ENCODE results near the gene RNF39. TPM values are rescaled to one million over a fixed set of nuclear protein-coding genes. Genes with fewer than 3 reads are reported as not detected.

RNF39 gene
- total and polyA plus RNA-seq, 2 experiments from 2014 or later = 0.50 to 0.94 TPM

DNA sequence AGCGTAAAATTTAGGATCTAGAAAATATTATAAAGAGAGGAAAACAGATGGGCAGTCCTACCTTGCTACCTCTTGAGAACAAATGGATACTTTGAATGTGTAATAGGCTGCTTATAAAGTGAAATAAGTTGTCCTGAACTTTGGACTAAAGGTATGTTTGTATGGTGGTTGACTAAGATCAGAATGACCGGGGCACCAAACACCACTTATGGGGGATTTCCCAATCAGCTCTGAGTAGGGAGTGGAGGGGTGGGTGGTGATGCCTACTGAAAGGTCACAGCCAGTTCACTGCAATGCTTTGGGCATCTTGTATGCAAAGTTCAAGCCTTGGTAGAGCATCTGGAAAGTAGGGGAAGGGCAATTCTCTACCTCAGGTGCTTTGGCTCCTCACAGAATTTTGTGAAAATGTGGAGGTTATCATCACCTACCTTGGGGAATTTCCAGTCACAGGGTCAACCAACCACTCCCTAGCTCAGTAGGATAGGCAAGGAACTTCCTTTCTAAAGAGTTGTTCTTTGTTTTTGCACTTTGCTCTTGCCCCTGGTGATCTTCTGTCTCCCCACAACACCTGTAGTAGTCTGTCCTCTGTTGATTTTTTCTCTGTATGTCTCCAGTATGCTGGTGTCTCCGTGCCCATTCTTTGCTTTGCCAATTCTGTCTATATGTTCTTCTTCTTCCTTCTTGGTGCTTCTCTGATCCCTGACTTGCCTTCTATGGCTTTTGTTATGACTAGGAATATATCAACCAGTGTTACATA lies 37.6 kb upstream of the RNF39 start, which contains the start of gene TRIM31:
TRIM31 (minus strand) TSS at position 88 of the 757 bp plus-strand sequence. CDS start 285 bp downstream, outside the sequence.
- Histone ChIP-seq H3K4me2 (no peak within 1 kb of the TSS), H3K27ac (ENCODE audit: low read depth) (no peak within 1 kb of the TSS), H3F3A (replicated peaks; ENCODE audit: low read depth) (no peaks in the 10 kb centered on the region), H3K9me2 (ENCODE audit: insufficient read depth) (no peaks in the 10 kb centered on the region), H3K36me3 (ENCODE audit: insufficient read depth) (no peaks in the 10 kb centered on the region), H4K20me1 (replicated peaks; ENCODE audit: insufficient read depth) (no peaks in the 10 kb centered on the region), H3K27me3 (ENCODE audit: insufficient read depth) (peaks cover 56% of the 10 kb centered on the region), H3K4me1 (ENCODE audit: insufficient read depth) (no peaks in the 10 kb centered on the region), H3K79me2 (replicated peaks; ENCODE audit: insufficient read depth) (no peaks in the 10 kb centered on the region), H2AFZ (no peak within 1 kb of the TSS), H3K4me3 (no peak within 1 kb of the TSS)
- H3K27ac Mint-ChIP-seq = no peak within 1 kb of the TSS
- ATAC-seq (no peak), DNase-seq (ENCODE audit: low spot score) (no peak)
- no peaks in the 10 kb centered on the region for H3K36me3 Mint-ChIP-seq (ENCODE audit: low read depth)
- TF ChIP-seq POLR2AphosphoS5 (IDR thresholded peaks at IDR 0.05; ENCODE audit: low read depth) (no peak), NANOG (IDR thresholded peaks at IDR 0.05; ENCODE audit: borderline replicate concordance) (no peak), ZNF331 (CRISPR knock-in tag; IDR thresholded peaks at IDR 0.05; ENCODE audit: low read depth) (no peak), EZH2phosphoT487 (IDR thresholded peaks at IDR 0.05; ENCODE audit: unreplicated experiment) (no peak), CREB1 (CRISPR knock-in tag; IDR thresholded peaks at IDR 0.05; ENCODE audit: low read depth) (no peak), JUNB (IDR thresholded peaks at IDR 0.05; ENCODE audit: unreplicated experiment) (no peak), ZNF114 (CRISPR knock-in tag; IDR thresholded peaks at IDR 0.05) (no peak), STAT1 (IDR thresholded peaks at IDR 0.05; ENCODE audit: unreplicated experiment) (no peak), EZH2 (IDR thresholded peaks at IDR 0.05; ENCODE audit: low read depth, unreplicated experiment) (no peak)
- TF ChIP-seq, protein P1, sequence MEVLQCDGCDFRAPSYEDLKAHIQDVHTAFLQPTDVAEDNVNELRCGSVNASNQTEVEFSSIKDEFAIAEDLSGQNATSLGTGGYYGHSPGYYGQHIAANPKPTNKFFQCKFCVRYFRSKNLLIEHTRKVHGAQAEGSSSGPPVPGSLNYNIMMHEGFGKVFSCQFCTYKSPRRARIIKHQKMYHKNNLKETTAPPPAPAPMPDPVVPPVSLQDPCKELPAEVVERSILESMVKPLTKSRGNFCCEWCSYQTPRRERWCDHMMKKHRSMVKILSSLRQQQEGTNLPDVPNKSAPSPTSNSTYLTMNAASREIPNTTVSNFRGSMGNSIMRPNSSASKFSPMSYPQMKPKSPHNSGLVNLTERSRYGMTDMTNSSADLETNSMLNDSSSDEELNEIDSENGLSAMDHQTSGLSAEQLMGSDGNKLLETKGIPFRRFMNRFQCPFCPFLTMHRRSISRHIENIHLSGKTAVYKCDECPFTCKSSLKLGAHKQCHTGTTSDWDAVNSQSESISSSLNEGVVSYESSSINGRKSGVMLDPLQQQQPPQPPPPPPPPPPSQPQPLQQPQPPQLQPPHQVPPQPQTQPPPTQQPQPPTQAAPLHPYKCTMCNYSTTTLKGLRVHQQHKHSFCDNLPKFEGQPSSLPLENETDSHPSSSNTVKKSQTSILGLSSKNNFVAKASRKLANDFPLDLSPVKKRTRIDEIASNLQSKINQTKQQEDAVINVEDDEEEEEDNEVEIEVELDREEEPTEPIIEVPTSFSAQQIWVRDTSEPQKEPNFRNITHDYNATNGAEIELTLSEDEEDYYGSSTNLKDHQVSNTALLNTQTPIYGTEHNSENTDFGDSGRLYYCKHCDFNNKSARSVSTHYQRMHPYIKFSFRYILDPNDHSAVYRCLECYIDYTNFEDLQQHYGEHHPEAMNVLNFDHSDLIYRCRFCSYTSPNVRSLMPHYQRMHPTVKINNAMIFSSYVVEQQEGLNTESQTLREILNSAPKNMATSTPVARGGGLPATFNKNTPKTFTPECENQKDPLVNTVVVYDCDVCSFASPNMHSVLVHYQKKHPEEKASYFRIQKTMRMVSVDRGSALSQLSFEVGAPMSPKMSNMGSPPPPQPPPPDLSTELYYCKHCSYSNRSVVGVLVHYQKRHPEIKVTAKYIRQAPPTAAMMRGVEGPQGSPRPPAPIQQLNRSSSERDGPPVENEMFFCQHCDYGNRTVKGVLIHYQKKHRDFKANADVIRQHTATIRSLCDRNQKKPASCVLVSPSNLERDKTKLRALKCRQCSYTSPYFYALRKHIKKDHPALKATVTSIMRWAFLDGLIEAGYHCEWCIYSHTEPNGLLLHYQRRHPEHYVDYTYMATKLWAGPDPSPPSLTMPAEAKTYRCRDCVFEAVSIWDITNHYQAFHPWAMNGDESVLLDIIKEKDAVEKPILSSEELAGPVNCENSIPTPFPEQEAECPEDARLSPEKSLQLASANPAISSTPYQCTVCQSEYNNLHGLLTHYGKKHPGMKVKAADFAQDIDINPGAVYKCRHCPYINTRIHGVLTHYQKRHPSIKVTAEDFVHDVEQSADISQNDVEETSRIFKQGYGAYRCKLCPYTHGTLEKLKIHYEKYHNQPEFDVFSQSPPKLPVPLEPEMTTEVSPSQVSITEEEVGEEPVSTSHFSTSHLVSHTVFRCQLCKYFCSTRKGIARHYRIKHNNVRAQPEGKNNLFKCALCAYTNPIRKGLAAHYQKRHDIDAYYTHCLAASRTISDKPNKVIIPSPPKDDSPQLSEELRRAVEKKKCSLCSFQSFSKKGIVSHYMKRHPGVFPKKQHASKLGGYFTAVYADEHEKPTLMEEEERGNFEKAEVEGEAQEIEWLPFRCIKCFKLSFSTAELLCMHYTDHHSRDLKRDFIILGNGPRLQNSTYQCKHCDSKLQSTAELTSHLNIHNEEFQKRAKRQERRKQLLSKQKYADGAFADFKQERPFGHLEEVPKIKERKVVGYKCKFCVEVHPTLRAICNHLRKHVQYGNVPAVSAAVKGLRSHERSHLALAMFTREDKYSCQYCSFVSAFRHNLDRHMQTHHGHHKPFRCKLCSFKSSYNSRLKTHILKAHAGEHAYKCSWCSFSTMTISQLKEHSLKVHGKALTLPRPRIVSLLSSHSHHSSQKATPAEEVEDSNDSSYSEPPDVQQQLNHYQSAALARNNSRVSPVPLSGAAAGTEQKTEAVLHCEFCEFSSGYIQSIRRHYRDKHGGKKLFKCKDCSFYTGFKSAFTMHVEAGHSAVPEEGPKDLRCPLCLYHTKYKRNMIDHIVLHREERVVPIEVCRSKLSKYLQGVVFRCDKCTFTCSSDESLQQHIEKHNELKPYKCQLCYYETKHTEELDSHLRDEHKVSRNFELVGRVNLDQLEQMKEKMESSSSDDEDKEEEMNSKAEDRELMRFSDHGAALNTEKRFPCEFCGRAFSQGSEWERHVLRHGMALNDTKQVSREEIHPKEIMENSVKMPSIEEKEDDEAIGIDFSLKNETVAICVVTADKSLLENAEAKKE (CRISPR knock-in tag; IDR thresholded peaks at IDR 0.05) = no peak
- TF ChIP-seq, protein P2, sequence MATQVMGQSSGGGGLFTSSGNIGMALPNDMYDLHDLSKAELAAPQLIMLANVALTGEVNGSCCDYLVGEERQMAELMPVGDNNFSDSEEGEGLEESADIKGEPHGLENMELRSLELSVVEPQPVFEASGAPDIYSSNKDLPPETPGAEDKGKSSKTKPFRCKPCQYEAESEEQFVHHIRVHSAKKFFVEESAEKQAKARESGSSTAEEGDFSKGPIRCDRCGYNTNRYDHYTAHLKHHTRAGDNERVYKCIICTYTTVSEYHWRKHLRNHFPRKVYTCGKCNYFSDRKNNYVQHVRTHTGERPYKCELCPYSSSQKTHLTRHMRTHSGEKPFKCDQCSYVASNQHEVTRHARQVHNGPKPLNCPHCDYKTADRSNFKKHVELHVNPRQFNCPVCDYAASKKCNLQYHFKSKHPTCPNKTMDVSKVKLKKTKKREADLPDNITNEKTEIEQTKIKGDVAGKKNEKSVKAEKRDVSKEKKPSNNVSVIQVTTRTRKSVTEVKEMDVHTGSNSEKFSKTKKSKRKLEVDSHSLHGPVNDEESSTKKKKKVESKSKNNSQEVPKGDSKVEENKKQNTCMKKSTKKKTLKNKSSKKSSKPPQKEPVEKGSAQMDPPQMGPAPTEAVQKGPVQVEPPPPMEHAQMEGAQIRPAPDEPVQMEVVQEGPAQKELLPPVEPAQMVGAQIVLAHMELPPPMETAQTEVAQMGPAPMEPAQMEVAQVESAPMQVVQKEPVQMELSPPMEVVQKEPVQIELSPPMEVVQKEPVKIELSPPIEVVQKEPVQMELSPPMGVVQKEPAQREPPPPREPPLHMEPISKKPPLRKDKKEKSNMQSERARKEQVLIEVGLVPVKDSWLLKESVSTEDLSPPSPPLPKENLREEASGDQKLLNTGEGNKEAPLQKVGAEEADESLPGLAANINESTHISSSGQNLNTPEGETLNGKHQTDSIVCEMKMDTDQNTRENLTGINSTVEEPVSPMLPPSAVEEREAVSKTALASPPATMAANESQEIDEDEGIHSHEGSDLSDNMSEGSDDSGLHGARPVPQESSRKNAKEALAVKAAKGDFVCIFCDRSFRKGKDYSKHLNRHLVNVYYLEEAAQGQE (IDR thresholded peaks at IDR 0.05; ENCODE audit: unreplicated experiment) = no peak
- H3K27me3 Mint-ChIP-seq (ENCODE audit: insufficient read depth, low read depth, poor library complexity) = peaks cover 13% of the 10 kb centered on the region
- no peaks in the 10 kb centered on the region for H3K4me1 Mint-ChIP-seq
- no peaks in the 10 kb centered on the region for H3K9me3 Mint-ChIP-seq
- H3K4me3 Mint-ChIP-seq = no peak within 1 kb of the TSS
